ENCODE data around the gene PTPRN2. TPM values are rescaled to one million over a fixed set of nuclear protein-coding genes. Genes with fewer than 3 reads are reported as not detected.

The PTPRN2 gene
- total and polyA plus RNA-seq, 8 donors: 12.2 to 49.2 (median 31.8) TPM

DNA sequence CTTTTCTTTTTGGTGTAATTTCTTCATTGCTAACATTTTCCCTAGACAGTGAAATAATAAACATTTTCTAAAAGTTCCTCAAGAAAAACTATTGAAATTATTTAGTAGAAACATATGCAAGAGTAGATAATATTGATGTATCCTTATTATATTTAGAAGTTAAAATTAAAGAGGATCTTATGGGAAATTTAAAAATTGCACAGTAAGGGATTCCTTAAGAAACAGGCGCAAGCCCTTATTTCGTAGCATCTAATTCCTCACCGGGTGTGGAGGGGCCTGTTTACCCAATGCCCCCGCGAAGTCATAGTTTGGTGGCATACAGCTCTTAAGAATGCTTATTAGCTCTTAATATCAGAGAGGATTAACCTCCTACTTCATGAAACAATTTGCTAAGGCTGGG, 783.7 kb downstream of the PTPRN2 start:
- ATAC-seq: no peak
- intact Hi-C loops (cut with DNase I): no loop called here
- WGBS, 2 donors: 95 to 97% methylated on average over 5 of the region's 5 CpGs
- DNase-seq: no peak
- no peaks in the 10 kb centered on the region for H3K4me1 ChIP-seq
- no peak overlapping the region for H3K27ac ChIP-seq
- no peaks in the 10 kb centered on the region for H3K27me3 ChIP-seq
- H3K4me3 ChIP-seq: no peak overlapping the region
- TF ChIP-seq CTCF (IDR thresholded peaks at IDR 0.05): no peak
- no peaks in the 10 kb centered on the region for H3K36me3 ChIP-seq
- no peak for FAIRE-seq
- no peaks in the 10 kb centered on the region for H3K9me3 ChIP-seq

- Histone ChIP-seq H3K4me1 (no peaks in the 10 kb centered on the region), H3K4me3 (no peak overlapping the region), H3K36me3 (no peaks in the 10 kb centered on the region), H3K9me3 (no peaks in the 10 kb centered on the region), H3K27ac (no peak overlapping the region), H3K27me3 (no peaks in the 10 kb centered on the region)
- intact Hi-C loops (cut with DNase I): no loop called here
- peak in 1 of 6 donors; percentile 23 for DNase-seq
- FAIRE-seq: no peak
- TF ChIP-seq CTCF (IDR thresholded peaks at IDR 0.05): no peak
- WGBS, 2 donors: 95 to 96% methylated on average over 42 of the region's 42 CpGs
- ATAC-seq: no peak
Measured at GRCh38 chr7:157801971-157802675, 785.5 kb downstream of the PTPRN2 start.

DNA sequence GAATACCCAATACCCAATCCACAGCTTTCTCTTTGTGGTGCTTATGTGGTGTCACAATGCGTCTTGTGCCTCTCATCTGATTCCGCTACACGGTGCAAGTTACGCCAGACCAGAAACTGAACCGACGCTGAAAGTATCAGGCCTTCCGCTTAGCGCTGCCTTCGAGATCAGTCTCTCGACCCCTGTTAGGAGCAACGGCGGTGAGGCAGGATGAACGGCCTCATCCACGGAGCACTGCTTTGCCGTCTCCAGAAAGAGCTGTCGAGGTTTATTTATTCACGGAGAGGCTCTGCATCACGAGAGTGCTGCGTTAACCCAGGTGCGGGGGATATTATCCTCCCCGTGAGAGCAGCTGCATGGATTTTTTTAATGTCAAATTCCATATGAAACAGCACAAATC, 786.5 kb downstream of the PTPRN2 start:
- 91 to 92% methylated on average over 21 of the region's 21 CpGs for WGBS, 2 donors
- DNase-seq: peak in 2 of 6 donors; percentile 14 to 33
- Histone ChIP-seq H3K27ac (no peak overlapping the region), H3K36me3 (no peaks in the 10 kb centered on the region), H3K4me3 (no peak overlapping the region), H3K27me3 (no peaks in the 10 kb centered on the region), H3K9me3 (no peaks in the 10 kb centered on the region), H3K4me1 (no peaks in the 10 kb centered on the region)
- TF ChIP-seq CTCF (IDR thresholded peaks at IDR 0.05): no peak
- FAIRE-seq: no peak
- ATAC-seq: no peak
- intact Hi-C loops (cut with DNase I): no loop called here

DNA sequence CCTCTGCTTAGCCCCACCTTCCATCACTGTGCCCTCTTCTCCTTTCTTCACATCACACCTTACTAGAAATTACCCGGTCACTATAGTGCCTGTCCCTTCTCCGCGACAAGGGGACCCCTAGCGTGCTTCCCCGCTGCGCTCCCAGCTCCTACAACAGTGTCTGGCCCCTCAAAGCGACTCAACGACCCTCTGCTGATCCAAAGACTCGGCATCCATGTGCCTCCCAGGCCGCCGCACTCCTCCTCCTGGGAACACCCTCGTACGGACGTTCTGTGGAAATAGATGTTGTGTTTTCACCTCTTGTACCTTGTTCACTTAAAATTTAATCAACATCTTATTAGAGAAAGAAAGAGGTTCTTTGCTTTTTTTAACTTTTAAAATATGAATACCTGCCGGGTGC, 787.3 kb downstream of the PTPRN2 start:
- H3K36me3 ChIP-seq: no peaks in the 10 kb centered on the region
- FAIRE-seq: no peak
- H3K4me3 ChIP-seq: no peak overlapping the region
- no peaks in the 10 kb centered on the region for H3K27me3 ChIP-seq
- DNase-seq: peak in 2 of 6 donors; percentile 23 to 31
- no peak for TF ChIP-seq CTCF (IDR thresholded peaks at IDR 0.05)
- WGBS, 2 donors: 93 to 95% methylated on average over 15 of the region's 15 CpGs
- intact Hi-C loops (cut with DNase I): no loop called here
- ATAC-seq: no peak
- no peaks in the 10 kb centered on the region for H3K4me1 ChIP-seq
- H3K9me3 ChIP-seq: no peaks in the 10 kb centered on the region
- H3K27ac ChIP-seq: no peak overlapping the region

DNA sequence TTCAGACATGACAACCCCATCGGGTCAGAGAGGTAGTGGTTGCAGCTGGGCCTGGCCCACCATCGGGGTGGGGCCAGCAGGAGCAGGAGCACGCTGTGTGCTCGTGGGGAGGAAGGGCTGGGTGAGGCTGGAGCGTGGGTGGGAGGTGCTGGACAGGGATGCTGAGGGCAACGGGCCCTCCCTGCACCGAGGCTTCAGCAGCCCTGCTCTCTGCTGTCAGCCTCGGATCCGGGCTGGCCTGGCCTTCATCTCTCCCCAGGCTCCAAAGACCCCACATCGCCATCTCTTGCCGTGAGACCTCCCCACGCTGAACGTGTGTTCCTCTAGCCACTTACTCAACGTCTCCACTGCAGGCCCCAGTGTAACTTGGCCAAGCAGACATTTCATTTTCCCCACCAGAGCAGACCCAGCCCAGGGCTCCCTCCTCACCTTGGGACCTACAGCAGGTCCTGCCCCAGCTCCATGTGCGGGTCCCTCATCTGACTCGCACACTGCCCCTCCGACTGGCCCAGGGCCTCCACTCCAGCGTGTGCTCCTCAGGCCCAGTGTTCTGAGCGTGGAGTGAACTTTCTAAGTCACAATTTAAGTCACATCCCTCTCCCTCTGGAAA, 788.4 kb downstream of the PTPRN2 start:
- ATAC-seq (no peak), FAIRE-seq (no peak), DNase-seq (peak in 2 of 6 donors; percentile 39 to 42)
- WGBS, 2 donors: 88 to 90% methylated on average over 19 of the region's 19 CpGs
- H3K4me3 ChIP-seq: no peak overlapping the region
- no peaks in the 10 kb centered on the region for H3K36me3 ChIP-seq
- no peaks in the 10 kb centered on the region for H3K9me3 ChIP-seq
- no peaks in the 10 kb centered on the region for H3K27me3 ChIP-seq
- no peak for TF ChIP-seq CTCF (IDR thresholded peaks at IDR 0.05)
- no peak overlapping the region for H3K27ac ChIP-seq
- no peaks in the 10 kb centered on the region for H3K4me1 ChIP-seq
- intact Hi-C loops (cut with DNase I): no loop called here
